Fibroblast of lung (primary cell): Measurements from ENCODE around the gene HIRA. TPM values are rescaled to one million over a fixed set of nuclear protein-coding genes. Genes with fewer than 3 reads are reported as not detected.
"Not testable (repeated sequence)": the region's sequence is repeated elsewhere in the genome, so short reads cannot be mapped to it uniquely, and the experiment has no call there.

Source experiments
- DNase-seq, 2 donors: peaks; one replicate each; pipeline versions ENCODE4 v3.0.0 to v3.0.0-alpha.2; 2010; ENCODE audit warnings: low read depth in 2 of 2
- H2AFZ ChIP-seq: 2 replicates; pipeline ENCODE4 v1.5.1; 2012; ENCODE audit warnings: low read length, control low read depth, inconsistent platforms
- H3K27ac ChIP-seq: 2 replicates; pipeline ENCODE4 v1.5.1; 2011; ENCODE audit warnings: low read length, control low read depth; ENCODE audit not compliant: insufficient read depth
- H3K27me3 ChIP-seq: 2 replicates; pipeline ENCODE4 v1.5.1; 2011; ENCODE audit warnings: mild to moderate bottlenecking, low read length; ENCODE audit not compliant: control insufficient read depth, insufficient read depth
- H3K36me3 ChIP-seq: 2 replicates; pipeline ENCODE4 v1.5.1; 2011; ENCODE audit warnings: low read length; ENCODE audit not compliant: control insufficient read depth, insufficient read depth
- H3K4me1 ChIP-seq: 2 replicates; pipeline ENCODE4 v1.5.1; 2011; ENCODE audit warnings: low read length; ENCODE audit not compliant: control insufficient read depth, insufficient read depth; ENCODE audit errors: extremely low read depth
- H3K4me2 ChIP-seq: 2 replicates; pipeline ENCODE4 v1.5.1; 2011; ENCODE audit warnings: low read length, control low read depth; ENCODE audit not compliant: insufficient read depth; ENCODE audit errors: extremely low read depth
- H3K4me3 ChIP-seq, 4 experiments: fragments of 200-600 bp in 1 of 4; sonication (generic) in 1 of 4; replicated peaks in 1 of 4; 2 replicates each; pipeline ENCODE4 v1.5.1; 2011 to 2016; ENCODE audit warnings: low read length in 4 of 4, low read depth in 3 of 4, mild to moderate bottlenecking in 3 of 4, control low read depth in 2 of 4, inconsistent platforms in 1 of 4, mixed read lengths in 1 of 4; ENCODE audit not compliant: insufficient read depth in 1 of 4; ENCODE audit errors: control extremely low read depth in 1 of 4
- H3K79me2 ChIP-seq: 2 replicates; pipeline ENCODE4 v1.5.1; 2012; ENCODE audit warnings: mild to moderate bottlenecking, low read length, inconsistent platforms; ENCODE audit not compliant: control insufficient read depth, insufficient read depth
- H3K9ac ChIP-seq: 2 replicates; pipeline ENCODE4 v1.5.1; 2011; ENCODE audit warnings: mild to moderate bottlenecking, low read length, control low read depth; ENCODE audit not compliant: insufficient read depth
- H3K9me3 ChIP-seq: 2 replicates; pipeline ENCODE4 v1.5.1; 2012; ENCODE audit warnings: low read depth, low read length; ENCODE audit not compliant: control insufficient read depth, insufficient read depth
- H4K20me1 ChIP-seq: 2 replicates; pipeline ENCODE4 v1.5.1; 2011; ENCODE audit warnings: low read length; ENCODE audit not compliant: control insufficient read depth, insufficient read depth; ENCODE audit errors: extremely low read depth
- CTCF ChIP-seq, 2 donors: IDR thresholded peaks in 1 of 2; conservative IDR thresholded peaks in 1 of 2; 1 replicate in 1 of 2; 2 replicates in 1 of 2; pipeline ENCODE4 v1.5.1; 2011 to 2012; ENCODE audit warnings: low read length in 2 of 2, control low read depth in 1 of 2, inconsistent platforms in 1 of 2, low read depth in 1 of 2, mild to moderate bottlenecking in 1 of 2
- EZH2 ChIP-seq: IDR thresholded peaks from 2 replicates; pipeline ENCODE4 v1.5.1; 2012; ENCODE audit warnings: low read length, control low read depth, mild to moderate bottlenecking; ENCODE audit errors: missing control alignments
- polyA plus RNA-seq, 2 donors: library from polyadenylated mRNA; depleted of rRNA in 1 of 2; stranded (reverse) in 1 of 2; unstranded in 1 of 2; fragments of >200 nt; gene quantifications; 2 replicates each; pipeline ENCODE4 v1.2.1, GENCODE V29; 2011 to 2012; ENCODE audit warnings: missing spikeins in 1 of 2
- total RNA-seq: library from RNA; depleted of rRNA; stranded (reverse); fragments of >200 nt; gene quantifications from 2 replicates; pipeline ENCODE4 v1.2.1, GENCODE V29; 2014

Gene HIRA
- total and polyA plus RNA-seq, 2 donors (not counting 1 experiment from before 2014, with no cell fraction given) = 19.2 to 20.5 TPM

- no peak for DNase-seq
- no peaks in the 10 kb centered on the region for H4K20me1 ChIP-seq
- TF ChIP-seq CTCF (conservative IDR thresholded peaks at IDR 0.05 in 1 of 2, IDR thresholded peaks at IDR 0.05 in 1 of 2; ENCODE audit: low read depth in 1 of 2, low read length in 2 of 2) (no peak), EZH2 (no peak)
- no peak overlapping the region for H2AFZ ChIP-seq
- H3K79me2 ChIP-seq = peaks cover 7% of the 10 kb centered on the region
- no peak overlapping the region for H3K4me3 ChIP-seq
- H3K36me3 ChIP-seq = peaks cover 15% of the 10 kb centered on the region
- H3K4me1 ChIP-seq = no peaks in the 10 kb centered on the region
- no peaks in the 10 kb centered on the region for H3K27me3 ChIP-seq
- H3K4me2 ChIP-seq = no peak overlapping the region
- H3K9me3 ChIP-seq = no peaks in the 10 kb centered on the region
- no peak overlapping the region for H3K27ac ChIP-seq
- H3K9ac ChIP-seq = no peak overlapping the region
These were observed 6.8 kb upstream of the HIRA start for GRCh38 chr22:19438298-19438697.

- not testable (repeated sequence) for H2AFZ ChIP-seq, H3K9me3 ChIP-seq, H3K4me2 ChIP-seq, H4K20me1 ChIP-seq, H3K4me1 ChIP-seq, DNase-seq, H3K79me2 ChIP-seq, H3K27me3 ChIP-seq, H3K4me3 ChIP-seq, H3K27ac ChIP-seq, H3K9ac ChIP-seq
- peaks cover 12% of the 10 kb centered on the region for H3K36me3 ChIP-seq
These were observed 5.1 kb upstream of the HIRA start for GRCh38 chr22:19436444-19437161.

GRCh38 chr22:19434829-19435580 lies 3.5 kb upstream of the HIRA start:
- TF ChIP-seq CTCF (conservative IDR thresholded peaks at IDR 0.05 in 1 of 2, IDR thresholded peaks at IDR 0.05 in 1 of 2; ENCODE audit: low read depth in 1 of 2, low read length in 2 of 2) (no peak), EZH2 (no peak)
- Histone ChIP-seq H3K27ac (no peak overlapping the region), H3K36me3 (peaks cover 9% of the 10 kb centered on the region)

More at GRCh38 chr22:19434829-19435580, 3.5 kb upstream of the HIRA start:
- Histone ChIP-seq H3K4me1 (peaks cover 4% of the 10 kb centered on the region), H3K9me3 (no peaks in the 10 kb centered on the region), H3K4me3 (no peak overlapping the region), H2AFZ (no peak overlapping the region), H3K4me2 (no peak overlapping the region), H3K27me3 (no peaks in the 10 kb centered on the region), H4K20me1 (no peaks in the 10 kb centered on the region), H3K9ac (no peak overlapping the region), H3K79me2 (peaks cover 13% of the 10 kb centered on the region)
- DNase-seq = no peak
